Spleen (tissue), 7 donors: Measurements from ENCODE around the gene TMTC2.

Source experiments
- CTCF ChIP-seq, 11 experiments: fragments of 200-600 bp in 7 of 11; fragments of 450-650 bp in 4 of 11; sonication (generic) in 4 of 11; IDR thresholded peaks in 8 of 11; conservative IDR thresholded peaks in 3 of 11; 1 replicate in 7 of 11; 2 replicates in 4 of 11; pipeline versions ENCODE4 v1.4.0 to v1.8.0; 2016 to 2021; ENCODE audit warnings: antibody characterized with exemption in 11 of 11, inconsistent platforms in 4 of 11, mild to moderate bottlenecking in 1 of 11
- POLR2A ChIP-seq, 3 donors: fragments of 450-650 bp; IDR thresholded peaks; one replicate each; pipeline ENCODE4 v1.5.1; 2017; ENCODE audit warnings: antibody characterized with exemption in 3 of 3, mild to moderate bottlenecking in 1 of 3
- donor health status: DM: no; HTN: no; CAD: no; lungs with moderate emphysema.
- donor health status: DM: no; HTN: no; CAD: no.
- donor health status: DM: no; HTN: no; CAD: no.

GRCh38 chr12:82708061-82708879 is 21.6 kb downstream of the TMTC2 start:
- TF ChIP-seq CTCF (IDR thresholded peaks at IDR 0.05 in 8 of 11, conservative IDR thresholded peaks at IDR 0.05 in 3 of 11) (no peak), POLR2A (IDR thresholded peaks at IDR 0.05) (no peak)
